ENCODE data around the gene CDCA4. TPM values are rescaled to one million over a fixed set of nuclear protein-coding genes. Genes with fewer than 3 reads are reported as not detected.

CDCA4 gene
- total and polyA plus RNA-seq, 2 donors (not counting 3 experiments of a cell fraction or from before 2014, with no cell fraction given), result 29.9 to 44.5 TPM

GRCh38 chr14:105011312-105011990 lies 9.4 kb downstream of the CDCA4 start:
- BruUV-seq (replicated peaks), result no TSS peak
- dilution Hi-C loops (cut with MboI; ENCODE audit: extremely low pct_ligation_motif_present, low sequenced_read_pairs), result no loop called here
- intact Hi-C loops (cut with micrococcal nuclease), result no loop called here

More at GRCh38 chr14:105011312-105011990, 9.4 kb downstream of the CDCA4 start:
- Histone ChIP-seq H3K9me3 (replicated peaks; ENCODE audit: control insufficient read depth, insufficient read depth, low read length) (no peaks in the 10 kb centered on the region), H3K27me3 (ENCODE audit: control insufficient read depth in 2 of 2, insufficient read depth in 2 of 2, low read length in 2 of 2) (no peaks in the 10 kb centered on the region), H4K20me1 (replicated peaks; ENCODE audit: control insufficient read depth, extremely low read depth, insufficient read depth, low read length) (no peaks in the 10 kb centered on the region), H3K36me3 (ENCODE audit: control insufficient read depth in 2 of 2, extremely low read depth in 1 of 2, insufficient read depth in 2 of 2, low read length in 2 of 2) (peaks cover 9 to 16% of the 10 kb centered on the region in 2 experiments), H3K27ac (ENCODE audit: insufficient read depth, low read depth, low read length) (no peak overlapping the region), H2AFZ (ENCODE audit: low read depth, low read length) (no peak overlapping the region), H3K4me3 (replicated peaks in 1 of 3; ENCODE audit: insufficient read depth in 1 of 3, low read depth in 1 of 3, low read length in 3 of 3) (no peak overlapping the region), H3K9me1 (replicated peaks; ENCODE audit: control insufficient read depth, extremely low read depth, insufficient read depth, low read length) (no peaks in the 10 kb centered on the region), H3K9ac (replicated peaks; ENCODE audit: extremely low read depth, insufficient read depth, low read length) (no peak overlapping the region), H3K79me2 (ENCODE audit: control insufficient read depth, insufficient read depth, low read length) (peaks cover 73% of the 10 kb centered on the region), H3K4me1 (ENCODE audit: control insufficient read depth, extremely low read depth, insufficient read depth, low read length) (peaks cover 21% of the 10 kb centered on the region), H3K4me2 (ENCODE audit: insufficient read depth, low read length) (no peak overlapping the region)
- TF ChIP-seq FOS (IDR thresholded peaks at IDR 0.05; ENCODE audit: borderline replicate concordance, insufficient read depth, low read length) (no peak), MYC (IDR thresholded peaks at IDR 0.05; ENCODE audit: low read depth, low read length) (no peak), POLR2AphosphoS5 (IDR thresholded peaks at IDR 0.05; ENCODE audit: insufficient read depth, low read depth, low read length) (no peak), JUN (IDR thresholded peaks at IDR 0.05; ENCODE audit: borderline replicate concordance, insufficient read depth, insufficient read length, low read depth) (no peak), GATA2 (IDR thresholded peaks at IDR 0.05; ENCODE audit: insufficient read depth, insufficient read length, low read depth, low read length) (no peak), EZH2 (IDR thresholded peaks at IDR 0.05; ENCODE audit: borderline replicate concordance, low read depth, low read length, severe bottlenecking) (no peak), POLR2A (IDR thresholded peaks at IDR 0.05; ENCODE audit: low read depth, low read length) (no peak), MAX (IDR thresholded peaks at IDR 0.05; ENCODE audit: insufficient read depth, insufficient read length) (no peak)
- TF ChIP-seq, protein P1, sequence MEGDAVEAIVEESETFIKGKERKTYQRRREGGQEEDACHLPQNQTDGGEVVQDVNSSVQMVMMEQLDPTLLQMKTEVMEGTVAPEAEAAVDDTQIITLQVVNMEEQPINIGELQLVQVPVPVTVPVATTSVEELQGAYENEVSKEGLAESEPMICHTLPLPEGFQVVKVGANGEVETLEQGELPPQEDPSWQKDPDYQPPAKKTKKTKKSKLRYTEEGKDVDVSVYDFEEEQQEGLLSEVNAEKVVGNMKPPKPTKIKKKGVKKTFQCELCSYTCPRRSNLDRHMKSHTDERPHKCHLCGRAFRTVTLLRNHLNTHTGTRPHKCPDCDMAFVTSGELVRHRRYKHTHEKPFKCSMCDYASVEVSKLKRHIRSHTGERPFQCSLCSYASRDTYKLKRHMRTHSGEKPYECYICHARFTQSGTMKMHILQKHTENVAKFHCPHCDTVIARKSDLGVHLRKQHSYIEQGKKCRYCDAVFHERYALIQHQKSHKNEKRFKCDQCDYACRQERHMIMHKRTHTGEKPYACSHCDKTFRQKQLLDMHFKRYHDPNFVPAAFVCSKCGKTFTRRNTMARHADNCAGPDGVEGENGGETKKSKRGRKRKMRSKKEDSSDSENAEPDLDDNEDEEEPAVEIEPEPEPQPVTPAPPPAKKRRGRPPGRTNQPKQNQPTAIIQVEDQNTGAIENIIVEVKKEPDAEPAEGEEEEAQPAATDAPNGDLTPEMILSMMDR (IDR thresholded peaks at IDR 0.05; ENCODE audit: extremely low read depth in 1 of 2, insufficient read depth in 1 of 2, low read depth in 1 of 2, low read length in 2 of 2), result no peak
- ChIA-PET POLR2A (no interaction called here), CTCF (interaction anchor here (1.1 kb wide), 1 partner anchor 38 kb away, joined by 3 read pairs; no protein-coding TSS in a partner anchor)
- DNase-seq (ENCODE audit: low read depth, low spot score) (no peak), FAIRE-seq (no peak)
